Non-pigmented ciliary epithelial cell (primary cell): ENCODE measurements around the gene UBTD1.
A peak's percentile ranks its signal among the peaks of the same experiment; 100 is the strongest.

Experiments
- DNase-seq: peaks from one replicate; pipeline ENCODE4 v3.0.0-alpha.2; 2010; ENCODE audit warnings: low read depth

UBTD1 gene

DNA sequence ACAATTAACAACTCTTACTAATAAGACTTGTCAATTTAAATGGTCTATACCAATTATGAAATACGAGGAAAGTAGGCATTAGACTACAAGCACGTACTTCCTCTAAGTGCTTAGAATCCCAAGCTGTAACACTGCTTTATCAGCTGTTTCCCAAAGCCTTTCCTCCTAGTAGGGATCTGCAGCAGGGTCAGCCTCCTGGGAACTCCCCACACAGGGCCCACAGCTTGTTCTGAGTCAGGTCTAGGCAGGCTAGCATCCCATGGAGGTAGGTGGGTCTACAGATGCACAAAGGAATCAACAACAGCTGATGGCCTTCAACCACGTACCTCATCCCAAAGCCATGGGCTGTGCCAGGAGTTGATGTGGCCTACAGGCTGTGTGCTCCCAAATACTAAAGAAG is 15.2 kb upstream of the UBTD1 start:
- no peak for DNase-seq

DNA sequence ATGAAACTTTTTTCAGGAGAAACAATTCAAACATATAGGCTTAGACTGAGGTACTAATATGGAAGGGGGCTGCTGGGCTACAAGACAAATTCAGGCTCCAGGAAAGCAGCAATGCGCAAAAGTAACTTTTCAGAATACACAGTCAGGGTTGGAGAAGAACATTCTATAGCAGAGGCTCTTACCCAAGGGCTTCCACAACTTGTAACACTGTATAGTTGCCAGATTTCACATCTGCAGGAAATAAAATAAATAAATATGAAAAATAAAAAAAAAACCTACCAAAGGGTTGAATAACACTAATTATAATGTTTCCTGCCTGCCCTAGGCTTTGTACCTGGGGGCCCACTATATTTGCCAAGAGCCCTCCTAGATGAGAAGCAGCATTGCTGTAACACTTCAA is 14.8 kb upstream of the UBTD1 start:
- no peak for DNase-seq

DNA sequence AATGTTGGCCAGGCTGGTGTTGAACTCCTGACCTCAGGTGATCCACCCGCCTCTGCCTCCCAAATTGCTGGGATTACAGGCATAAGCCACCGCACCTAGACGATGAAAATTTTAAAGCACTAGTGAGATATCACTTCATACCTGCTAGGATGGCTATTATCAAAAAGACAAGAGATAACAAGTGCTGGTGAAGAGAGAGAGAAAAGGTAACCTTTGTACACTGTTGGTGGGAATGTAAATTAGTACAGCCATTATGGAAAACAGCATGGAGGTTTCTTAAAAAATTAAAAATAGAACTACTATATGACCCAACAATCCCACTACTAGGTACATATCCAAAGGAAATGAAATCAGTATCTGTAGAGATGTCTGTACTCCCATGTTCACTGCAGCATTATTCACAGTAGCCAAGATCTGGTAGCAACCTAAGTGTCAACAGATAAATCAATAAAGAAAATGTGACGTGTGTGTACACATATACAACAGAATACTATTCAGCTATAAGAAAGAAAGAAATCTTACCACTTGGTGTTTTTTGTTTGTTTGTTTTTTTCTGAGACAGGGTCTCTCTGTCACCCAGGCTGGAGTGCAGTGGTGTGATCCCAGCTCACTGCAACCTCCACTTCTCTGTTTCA is 13.0 kb upstream of the UBTD1 start:
- no peak for DNase-seq

DNA sequence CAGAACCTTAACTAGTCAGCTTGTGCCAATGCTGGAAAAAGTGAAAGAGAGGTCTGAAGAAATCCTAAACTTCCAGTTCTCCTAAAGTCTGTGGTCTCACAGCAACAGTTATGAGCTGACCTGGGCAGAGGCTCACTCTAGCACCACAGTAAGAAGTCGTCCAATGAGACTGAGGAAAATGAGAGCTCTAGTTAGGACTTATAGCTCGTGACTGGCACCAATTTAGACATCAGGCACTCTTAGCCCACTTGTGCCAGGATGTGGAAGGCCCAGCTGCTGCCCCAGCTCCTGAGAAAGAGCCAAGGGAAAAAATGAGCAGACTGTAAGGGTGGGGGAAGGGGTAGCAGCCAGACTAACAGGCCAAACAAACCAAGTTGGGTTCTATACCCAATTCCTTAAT is 8.1 kb upstream of the UBTD1 start:
- DNase-seq = no peak

DNA sequence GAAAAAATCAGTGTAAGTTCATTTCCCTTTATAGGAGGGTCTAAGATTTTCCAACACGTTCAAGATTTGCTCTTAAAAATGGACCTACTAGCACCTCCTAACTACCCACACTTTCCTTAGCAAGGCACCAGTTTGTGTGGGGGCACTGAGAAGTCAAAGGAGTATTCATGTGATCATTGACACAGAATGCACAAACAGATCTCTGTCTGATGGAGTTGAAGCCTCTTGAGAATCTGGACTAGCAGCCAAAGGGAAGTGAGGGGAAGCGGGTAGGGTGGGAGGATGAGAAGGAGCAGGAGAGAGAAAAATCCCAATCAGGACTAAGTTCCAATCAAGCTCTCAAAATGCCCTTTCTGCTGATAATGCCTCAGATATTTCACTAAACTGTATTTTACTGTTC is 4.6 kb upstream of the UBTD1 start:
- no peak for DNase-seq

DNA sequence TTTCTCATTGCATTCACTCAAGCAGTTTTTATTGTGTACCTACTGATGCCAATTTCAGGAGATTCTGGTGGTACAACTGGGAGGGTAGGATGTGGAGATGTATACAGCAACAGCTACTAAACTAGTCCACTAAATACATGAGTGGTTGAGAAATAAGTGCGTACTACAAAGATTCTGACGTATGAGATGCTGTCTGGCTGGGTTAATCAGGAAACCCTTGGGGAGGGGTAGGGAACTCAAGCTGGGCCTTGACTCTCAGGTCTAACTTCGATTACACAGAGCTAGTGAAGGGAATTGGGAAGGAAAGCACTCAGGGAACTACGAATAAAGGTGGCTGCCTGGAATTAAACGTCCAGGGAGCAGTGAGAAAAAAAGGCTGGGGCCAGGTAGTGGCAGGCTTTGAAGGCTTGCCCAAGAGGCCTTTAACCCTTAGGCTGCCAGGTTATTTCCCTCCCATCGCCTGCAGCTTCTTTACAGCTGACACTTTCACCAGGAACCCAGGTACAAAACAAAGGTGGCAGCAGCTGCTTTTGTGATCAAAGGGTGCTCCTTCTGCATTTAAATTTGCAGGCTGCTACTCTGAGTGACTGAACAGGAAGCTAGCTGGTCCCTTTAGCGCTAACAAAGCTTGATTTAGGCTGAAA is 3.7 kb upstream of the UBTD1 start:
- no peak for DNase-seq

DNA sequence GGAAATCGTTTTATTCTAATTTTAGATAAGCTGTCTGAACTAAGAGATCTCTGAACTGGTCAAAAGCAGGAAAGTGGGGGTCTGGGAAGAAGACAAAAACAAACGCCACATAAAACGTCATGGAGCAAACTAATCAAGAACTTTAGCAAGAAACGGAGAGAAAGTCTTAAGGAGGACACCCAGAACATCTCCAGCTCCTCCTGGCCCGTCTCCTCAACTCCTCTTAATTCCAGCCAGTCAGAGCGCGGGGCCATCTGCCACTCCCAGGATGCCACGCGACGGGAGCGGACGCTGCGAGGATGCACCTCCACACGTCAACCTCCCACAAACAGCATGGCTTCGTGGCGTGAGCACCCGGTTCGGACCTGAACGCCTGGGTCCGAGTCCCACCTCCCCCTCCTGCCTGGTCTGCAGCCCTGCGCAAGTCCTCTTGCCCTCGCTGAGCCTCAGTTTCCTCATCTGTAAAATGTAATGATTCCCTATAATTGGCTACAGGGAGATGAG is 1.1 kb upstream of the UBTD1 start:
- DNase-seq = no peak

DNA sequence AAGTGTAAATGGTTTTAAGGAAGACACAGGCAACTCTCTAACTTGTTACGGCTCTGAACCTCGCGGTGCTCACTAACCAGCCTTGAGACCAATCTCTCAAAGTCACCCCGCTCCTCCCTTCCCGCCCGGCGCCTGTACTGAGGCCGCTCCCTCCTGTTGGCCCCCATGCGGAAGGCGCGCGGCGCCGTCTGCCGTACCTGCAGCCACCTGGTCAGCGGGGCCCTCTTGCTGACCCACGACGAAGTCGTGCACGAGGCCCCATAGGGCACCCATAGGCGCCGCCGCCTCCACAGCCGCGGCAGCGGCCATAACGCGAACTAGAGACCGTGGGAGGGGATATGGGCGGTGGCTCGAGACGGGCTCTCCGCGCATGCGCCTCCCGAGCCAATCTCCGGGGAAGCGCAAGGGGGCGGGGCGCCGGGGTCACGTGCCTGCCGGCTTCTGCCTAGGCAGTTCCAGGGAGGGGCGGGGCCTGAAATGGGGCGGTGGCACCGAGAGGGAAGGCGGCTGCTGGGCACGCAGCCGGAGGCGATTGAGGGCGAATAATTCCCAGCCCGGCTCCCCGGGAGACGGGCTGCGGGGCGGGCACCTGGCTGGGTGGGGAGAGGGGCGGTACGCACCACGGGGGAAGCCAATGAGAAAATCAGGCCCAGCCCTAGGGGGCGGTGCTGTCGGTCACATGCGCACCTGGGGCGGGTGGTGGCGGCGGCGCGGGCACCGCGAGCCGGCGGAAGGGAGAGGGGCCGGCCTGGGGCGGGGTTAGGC is 466 bp upstream of the UBTD1 start, which contains the start of gene MMS19:
MMS19 (minus strand) TSS at position 347 of the 765 bp plus-strand sequence; CDS start at position 309, 38 bp downstream.
- peak; percentile 75 for DNase-seq

DNA sequence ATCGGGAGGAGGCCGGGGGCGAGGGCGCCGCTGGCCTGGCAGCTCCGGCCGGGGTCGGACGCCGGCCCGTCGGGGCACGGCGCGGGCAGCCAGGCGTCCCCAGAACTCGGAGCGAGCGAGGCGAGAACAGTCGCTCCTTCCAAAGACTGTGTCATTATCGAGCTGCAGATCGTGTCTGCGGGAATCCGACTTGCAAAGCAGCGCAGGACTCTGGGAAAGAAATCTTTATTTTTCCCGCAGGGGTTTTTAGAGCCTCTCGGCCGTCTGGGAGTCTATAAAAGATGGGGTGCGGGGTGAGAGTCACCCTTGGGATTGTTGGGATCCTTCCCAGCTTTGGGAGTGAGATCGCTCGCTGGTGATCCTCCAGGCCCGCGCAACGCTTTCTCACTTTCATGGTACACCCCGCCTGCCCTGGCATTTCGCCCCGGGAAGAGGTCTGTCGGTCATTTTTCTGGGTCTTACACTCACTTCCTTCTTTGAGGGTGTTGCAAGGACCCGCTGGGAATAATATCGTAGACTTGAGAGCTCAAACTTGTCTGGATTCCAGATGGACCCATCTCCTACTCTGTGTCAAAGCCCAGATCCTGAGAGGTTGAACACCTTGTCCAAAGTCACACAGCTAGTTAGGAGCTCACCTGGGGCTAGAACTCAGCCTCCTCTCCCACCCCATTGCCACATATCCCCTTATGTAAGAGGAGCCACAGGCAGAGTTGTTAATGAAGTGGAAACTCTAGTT is 1.0 kb downstream of the UBTD1 start:
- no peak for DNase-seq

DNA sequence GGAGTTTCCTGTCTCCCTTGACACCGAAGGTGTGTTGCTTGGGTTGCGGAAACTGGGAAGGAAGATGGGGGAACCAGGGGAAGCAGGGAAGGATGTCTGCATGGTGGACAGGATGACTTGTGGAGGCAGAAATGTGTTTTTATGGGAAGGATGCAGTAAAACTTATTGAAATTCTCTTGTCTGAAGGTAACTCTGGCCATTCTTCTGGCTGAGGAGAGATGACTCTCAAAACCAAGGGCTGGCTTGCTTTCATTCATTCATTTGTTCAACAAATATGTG is 1.5 kb downstream of the UBTD1 start:
- no peak for DNase-seq

DNA sequence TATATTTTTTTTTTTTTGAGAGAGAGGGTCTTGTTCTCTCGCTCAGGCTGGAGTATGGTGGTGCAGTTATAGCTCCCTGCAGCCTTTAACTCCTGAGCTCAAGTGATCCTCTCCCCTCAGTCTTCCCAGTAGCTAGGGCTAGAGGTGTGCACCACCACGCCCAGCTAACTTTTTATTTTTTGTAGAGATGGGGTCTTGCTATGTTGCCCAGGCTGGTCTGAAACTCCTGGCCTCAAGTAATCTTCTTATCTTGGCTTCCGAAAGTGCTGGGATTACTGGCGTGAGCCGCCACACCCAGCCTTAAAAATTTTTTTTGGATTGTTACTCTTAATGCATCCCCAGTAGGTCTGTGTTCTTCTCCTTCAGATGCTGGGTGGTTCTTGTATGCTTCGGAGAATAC is 4.2 kb downstream of the UBTD1 start:
- no peak for DNase-seq

DNA sequence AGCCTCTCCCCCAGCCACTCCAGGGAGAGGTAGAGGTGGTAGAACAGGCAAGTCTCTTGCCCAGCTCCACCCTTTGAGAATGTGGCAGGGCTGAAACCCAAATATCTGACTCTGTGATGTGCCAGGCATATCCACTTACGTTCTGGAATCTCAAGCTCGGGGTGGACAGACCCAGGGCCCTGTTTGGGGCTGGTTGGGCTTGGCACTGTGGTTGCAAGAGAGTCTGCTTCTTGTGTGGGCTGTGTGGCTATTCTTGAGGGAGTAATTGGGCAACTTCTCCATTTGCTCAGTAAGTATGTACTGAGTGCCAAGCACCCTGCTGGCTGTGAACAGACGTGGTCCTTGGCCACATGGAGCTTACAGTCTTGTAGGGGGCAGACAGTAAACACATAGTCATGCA is 4.7 kb downstream of the UBTD1 start:
- no peak for DNase-seq

DNA sequence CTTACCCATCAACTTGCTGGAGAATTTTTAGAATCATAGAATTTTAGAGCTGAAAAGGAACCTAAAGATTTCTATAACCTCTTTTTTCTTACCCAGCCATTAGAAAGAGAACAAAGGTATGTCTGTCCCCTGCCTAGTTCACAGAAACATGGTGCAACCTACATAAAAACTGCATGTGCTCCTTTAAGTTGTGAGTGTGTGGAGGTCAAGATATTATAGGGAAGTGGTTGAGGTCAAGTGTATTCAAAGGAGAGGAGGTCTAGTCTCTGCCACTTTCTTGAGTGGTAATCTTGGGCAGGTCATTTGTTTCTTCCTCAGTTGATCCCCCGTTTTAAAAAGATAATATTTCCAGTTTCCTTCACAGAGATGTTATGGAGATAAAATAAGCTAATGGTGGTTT is 6.4 kb downstream of the UBTD1 start:
- DNase-seq = no peak

DNA sequence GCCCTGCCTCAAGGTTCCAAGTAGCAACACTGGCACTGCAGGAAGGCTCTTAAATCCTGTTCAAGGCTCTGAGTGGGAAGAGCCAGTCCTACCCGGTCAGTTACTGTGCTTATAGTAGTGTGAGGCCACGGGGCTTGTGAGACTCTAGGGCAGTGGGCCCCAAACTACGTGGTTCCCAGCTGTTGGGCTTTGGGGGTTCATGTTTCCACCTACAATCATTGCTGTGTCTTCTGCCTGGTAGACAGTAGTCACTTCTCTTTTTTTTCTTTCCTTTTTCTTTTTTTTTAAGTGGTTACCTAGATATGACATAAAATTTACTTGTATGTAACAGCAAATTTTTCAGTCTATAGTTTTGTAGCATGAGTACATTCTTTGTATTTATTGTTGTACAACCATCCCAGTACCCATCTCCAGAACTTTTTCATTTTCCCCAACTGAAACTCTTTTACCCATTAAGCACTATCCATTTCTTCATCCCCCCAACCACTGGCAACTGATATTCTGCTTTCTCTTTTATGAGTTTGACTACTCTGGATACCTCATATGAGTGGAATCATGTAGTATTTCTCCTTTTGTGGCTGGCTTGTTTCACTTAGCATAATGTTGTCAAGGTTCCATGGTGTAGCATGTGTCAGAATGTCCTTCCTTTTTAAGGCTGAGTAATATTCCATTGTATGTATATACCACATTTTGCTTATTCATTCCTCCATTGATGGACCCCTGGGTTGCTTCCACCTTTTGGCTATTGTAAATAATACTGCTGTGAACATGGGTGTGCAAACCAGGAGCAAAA is 7.7 kb downstream of the UBTD1 start:
- no peak for DNase-seq

DNA sequence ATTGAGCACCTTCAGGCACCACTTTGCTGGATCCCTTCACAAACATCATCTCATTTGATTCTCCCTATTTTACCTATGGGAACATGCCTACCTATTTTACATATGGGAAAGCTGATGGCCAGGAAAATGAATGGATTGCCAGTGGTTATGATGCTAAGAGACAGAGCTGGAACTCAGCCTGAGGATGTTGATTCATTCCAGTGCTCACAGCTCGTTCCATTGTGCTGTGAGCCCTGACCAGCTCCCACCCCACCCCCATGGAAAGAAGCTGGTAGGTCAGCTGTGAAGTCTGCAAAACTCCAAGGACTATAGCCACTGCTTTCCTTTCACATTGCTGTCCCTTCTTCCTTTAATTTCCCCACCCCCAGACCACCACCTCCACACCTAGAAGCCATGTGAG is 9.6 kb downstream of the UBTD1 start:
- no peak for DNase-seq

DNA sequence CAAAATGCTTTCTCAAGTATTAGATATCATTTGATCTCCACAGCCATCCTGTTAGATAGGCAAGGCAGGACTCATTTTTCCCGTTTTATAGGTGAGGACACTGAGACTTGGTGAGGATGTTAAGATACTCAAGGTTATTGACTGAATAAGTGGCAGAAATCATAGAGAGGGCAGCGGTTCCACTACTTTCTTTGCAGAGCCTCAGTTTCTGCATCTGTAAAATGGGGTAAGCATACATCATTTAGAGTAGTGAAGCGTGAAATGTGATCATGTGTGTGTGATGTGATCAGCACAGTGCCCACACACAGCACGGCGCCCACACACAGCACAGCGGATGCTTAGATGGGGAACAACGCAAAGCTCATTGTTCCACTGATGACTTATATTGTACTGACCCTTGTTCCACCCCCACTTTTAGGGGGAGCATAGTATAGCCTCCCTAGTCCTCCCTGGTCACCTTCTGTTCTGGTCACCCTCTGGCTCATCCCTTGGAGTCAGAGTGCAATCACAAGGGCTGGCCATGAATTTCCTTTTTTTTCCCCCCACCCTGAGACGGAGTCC is 10.5 kb downstream of the UBTD1 start:
- no peak for DNase-seq

DNA sequence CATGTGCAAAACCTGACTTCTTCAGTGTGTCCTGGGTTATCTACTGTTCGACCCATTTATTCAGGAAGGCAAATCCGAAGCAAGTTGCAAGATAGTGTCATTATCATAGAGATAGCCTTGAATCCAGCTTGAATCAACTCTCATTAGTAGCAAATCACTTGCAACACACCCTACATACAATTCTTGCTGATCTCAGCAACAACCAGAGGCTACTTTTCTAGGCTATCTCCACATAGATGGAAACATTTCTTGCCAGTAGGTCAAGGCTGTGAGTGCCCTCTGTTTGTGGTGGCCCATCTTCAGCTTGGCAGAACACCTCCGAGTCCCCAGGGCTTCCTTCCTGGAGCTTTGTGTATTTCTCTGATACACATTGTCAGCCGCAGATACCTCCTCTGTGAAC is 12.0 kb downstream of the UBTD1 start:
- DNase-seq = no peak

DNA sequence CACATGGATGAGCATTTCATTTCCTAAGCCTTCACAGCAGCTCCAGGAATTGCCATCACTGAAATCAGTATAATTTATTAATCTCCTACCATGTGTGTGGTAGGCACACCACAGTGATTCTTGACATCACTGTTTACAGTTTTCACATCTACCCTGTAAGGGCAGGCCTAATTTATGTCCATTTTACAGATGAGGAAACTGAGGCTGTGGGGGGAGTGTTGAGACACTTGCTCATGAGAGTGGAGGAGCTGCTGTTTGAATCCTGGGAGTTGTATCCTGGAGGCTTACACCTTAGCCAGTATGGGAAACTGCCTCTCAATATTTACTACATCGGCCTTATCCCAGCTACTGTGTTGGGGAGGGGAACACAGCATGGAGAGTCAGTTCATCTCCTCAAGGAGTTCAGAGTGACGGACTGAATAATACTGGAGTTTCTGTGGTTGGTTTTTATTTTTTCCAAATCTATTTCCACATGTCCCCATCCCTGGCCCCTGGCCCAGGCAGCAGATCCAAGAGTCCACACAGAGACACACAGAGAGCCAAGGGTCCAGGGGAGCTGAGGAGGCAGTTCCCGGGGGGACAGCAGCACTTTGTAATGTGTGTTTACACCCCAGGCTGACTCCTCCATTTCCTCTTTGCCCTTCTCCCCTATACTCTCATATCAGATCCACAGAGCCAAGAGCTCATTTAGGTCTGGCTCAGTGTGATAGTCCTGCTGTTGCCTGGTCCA is 13.2 kb downstream of the UBTD1 start:
- DNase-seq = no peak

DNA sequence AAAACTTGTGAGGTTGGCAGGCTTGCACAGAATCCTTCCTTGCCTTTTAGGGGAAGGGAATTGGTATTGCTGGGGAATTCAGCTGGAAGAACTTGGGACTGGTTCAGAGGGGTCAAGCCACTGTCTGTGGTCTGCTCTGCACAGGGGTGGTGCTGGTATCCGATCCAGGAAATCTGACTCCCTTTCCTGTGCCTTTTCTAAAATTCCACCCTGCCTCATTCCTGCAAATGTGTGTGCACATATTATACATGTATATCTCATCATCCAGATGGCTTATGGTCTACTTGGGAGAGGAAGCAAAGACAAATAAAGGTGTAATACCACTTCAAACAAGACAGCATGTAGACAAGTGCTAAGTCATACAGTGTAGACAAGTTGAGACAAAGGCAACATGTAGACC is 14.3 kb downstream of the UBTD1 start:
- no peak for DNase-seq

DNA sequence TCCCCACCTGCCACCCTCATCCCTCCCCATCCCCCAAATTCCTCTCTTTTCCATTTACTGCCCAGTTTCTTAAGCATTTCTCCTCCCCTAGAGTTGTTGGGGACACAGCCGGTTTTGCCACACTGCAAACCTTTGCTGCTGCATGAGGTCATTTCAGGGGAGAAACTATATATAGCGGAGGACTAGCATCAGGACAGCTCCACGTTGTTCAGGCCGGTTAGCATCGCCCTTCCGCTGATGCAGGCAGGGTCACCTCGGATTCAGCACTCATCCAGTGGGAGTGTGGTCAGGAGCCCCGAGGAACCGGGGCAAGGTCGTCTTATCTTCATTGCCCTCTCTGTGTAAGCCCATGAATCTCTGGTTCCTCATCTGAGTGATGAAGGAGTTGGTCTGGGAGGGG is 15.6 kb downstream of the UBTD1 start:
- no peak for DNase-seq
